ENCODE results near the gene ZMYND10.

- peak; percentile 51 for TF ChIP-seq CTCF (conservative IDR thresholded peaks at IDR 0.05; ENCODE audit: low read length)
- no peak for TF ChIP-seq EZH2phosphoT487 (IDR thresholded peaks at IDR 0.05; ENCODE audit: borderline replicate concordance)
These were observed 47.4 kb downstream of the ZMYND10 start for GRCh38 chr3:50297896-50298725.
